Right forelimb (tissue), 1 donor: ENCODE results near the gene NTN5.
A peak's percentile ranks its signal among the peaks of the same experiment; 100 is the strongest.
"Not testable (repeated sequence)": the region's sequence is repeated elsewhere in the genome, so short reads cannot be mapped to it uniquely, and the experiment has no call there.

Experiments
- DNase-seq: peaks from one replicate; pipeline ENCODE4 v3.0.0-alpha.2; 2018

The NTN5 gene

DNA sequence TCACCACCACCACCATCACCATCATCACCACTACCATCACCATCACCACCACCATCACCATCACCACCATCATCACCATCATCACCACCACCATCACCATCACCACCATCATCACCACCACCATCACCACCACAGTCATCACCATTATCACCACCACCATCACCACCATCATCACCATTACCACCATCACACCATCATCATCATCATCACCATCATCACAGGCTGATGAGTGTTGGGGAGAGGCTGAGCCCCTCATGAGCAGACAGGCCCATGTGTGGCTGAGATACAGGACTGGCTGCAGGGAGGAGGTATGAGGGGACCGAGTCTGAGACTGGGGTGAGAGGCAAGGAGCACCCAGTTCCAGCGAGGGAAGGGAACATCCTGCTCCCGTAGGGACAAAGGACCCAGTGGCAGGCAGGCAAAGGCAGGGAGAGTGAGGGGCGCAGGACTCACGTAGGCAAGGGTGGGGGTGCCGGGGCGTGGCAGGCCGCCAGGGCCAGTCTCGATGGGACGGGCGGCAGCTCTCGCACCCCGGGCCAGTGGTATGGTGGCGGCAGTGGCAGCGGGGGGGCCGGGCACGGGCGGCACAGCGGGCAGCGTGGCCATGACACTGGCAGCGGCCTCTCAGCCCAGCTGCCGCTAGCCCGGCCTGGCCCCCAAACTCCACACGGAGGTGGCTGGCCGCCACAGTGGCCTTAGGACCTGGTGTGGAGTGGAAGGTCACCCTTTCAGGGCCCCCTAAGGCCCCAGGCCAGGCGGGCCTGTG is 2.7 kb downstream of the NTN5 start:
- DNase-seq = no peak

GRCh38 chr19:48668761-48669160 is 4.1 kb downstream of the NTN5 start:
- DNase-seq = no peak

DNA sequence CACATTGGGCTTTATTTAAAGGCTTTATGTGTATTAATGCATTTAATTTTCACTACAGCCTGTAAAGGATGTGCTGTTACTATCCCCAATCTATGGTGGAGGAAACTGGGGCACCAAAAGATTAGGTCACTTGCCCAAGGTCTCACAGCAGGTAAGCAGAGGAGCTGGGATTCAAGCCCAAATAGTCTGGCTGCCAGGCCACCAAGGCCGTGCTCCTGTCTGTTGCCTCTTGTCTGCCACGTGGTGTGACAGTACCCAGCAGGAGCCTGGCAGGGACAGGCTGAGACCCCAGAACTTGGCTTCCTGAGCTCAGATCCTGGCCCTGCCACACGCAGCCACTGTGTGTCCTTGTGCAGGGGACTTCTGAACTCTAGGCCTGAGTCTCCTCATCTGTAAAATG is 4.5 kb downstream of the NTN5 start:
- no peak for DNase-seq

GRCh38 chr19:48665786-48666185 is 7.0 kb downstream of the NTN5 start:
- DNase-seq = no peak

DNA sequence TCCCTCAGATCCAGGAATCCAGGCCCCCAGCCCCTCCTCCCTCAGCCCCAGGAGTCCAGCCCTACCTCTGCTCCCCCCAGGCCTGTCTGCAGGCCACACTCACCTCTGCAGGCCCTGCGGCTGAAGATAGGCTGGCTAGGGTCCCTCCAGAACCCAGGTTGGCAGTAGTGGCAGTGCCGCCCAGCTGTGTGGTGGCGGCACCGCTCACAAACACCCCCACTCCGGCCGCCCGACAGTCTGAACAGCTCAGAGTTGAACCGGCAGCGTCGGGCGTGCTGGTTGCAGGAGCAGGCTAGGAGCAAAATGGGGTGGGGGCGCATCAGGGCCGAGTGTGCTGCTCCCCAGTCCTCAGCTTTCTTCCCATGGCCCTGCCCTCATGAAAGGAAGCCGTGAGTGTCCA is 8.3 kb downstream of the NTN5 start:
- DNase-seq = no peak

DNA sequence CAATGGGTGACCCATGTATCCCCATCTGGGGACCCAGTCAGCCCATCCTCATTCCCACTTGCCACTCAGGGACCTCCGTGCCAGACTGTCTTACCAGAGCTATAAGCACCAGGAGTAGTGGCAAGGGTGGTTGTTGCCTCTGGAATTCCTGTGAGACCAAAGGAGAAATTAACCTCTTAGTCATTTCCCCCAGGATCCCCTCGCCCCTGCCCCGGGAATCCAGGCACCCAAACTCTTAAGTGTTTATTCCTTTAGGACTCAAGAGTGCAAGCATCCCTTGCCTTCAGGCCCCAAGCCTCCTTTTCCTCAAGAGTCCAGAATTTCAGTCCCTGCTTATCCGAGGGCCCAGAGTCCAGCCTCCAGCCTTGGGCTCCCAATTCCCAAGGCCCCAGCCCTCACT is 9.2 kb downstream of the NTN5 start:
- DNase-seq = no peak

DNA sequence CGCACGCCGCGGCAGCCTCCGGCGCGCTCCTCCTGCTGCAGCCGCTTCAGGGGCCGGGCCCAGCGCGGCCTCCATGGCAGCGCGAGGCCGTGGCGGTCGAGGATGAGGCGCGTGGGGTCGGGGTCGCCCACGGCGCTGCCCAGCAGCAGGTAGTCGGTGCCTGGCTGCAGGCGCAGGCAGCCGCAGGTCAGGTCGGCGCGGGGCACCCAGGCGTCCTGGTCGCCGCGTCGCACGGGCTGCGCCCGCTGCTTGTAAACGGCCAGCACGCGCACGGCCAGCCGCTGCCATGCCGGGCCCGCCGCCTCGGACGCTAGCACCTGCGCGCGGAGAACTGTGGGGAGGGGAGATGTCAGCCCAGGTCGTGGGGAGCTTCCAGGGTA is 11.1 kb downstream of the NTN5 start:
- no peak for DNase-seq

DNA sequence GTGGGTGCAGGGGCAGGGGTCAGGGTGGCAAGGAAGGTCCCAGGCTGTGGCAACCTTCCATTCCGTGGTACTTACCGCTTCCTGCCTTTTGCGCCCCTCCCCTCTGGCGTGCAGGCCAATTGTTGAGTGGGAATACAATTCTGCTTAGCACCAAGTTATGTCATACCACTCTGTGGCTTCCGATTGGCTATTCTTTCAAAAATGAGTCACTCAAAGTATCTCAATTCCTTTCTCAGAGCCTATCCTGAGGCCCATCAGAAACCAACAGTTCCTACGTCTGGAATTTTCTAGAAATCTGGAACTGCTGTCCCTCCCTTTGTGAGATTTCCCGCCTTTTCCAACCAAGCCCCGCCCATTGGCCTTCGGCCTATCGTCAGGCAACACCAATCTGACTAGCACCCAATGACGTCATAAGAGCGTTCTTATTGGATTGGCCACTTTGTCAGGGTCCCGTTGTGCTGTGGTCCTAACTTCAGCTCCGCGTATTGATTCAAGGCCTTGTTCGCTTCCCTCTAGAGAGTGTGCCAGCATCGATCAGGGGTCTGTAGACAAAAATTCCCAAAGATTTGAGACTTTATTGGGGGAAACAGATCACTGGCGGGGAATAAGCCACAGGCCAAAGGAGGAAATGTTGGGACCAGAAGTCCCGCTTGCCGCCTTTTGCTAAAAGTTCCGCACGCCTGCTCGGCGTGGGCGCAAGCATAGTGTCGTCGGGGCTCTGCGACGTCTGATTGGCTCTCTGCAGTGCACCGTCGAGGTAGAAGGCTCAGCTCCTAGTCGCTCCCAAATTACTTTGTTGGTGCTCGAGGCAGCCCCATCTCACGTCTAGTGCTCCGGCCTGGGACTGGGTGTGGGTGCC is 11.7 kb downstream of the NTN5 start:
- peak; percentile 82 for DNase-seq

DNA sequence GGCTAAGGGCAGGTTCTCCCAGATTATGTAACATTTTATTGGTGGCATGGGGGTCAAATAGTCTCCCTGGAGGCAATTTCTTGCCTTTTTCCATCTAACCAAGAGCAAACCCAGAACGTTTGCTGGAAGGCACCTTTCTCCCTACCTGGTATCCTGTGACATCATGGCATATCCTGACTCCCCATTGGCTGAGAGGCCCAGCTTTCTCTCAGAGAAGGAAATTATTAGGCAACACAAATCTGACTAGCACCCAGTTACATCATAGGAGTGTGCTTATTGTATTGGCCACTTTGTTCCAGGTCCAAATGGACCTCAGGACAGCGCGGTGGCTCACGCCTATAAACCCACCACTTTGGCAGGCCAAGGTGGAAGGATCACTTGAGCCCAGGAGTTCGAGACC is 13.0 kb downstream of the NTN5 start:
- DNase-seq = no peak

GRCh38 chr19:48658483-48658882 is 14.3 kb downstream of the NTN5 start:
- DNase-seq = no peak

- DNase-seq = not testable (repeated sequence)
Measured at GRCh38 chr19:48657828-48658227, 15.0 kb downstream of the NTN5 start.

GRCh38 chr19:48656840-48657474 is 15.9 kb downstream of the NTN5 start:
- no peak for DNase-seq

GRCh38 chr19:48654299-48655059 is 18.3 kb downstream of the NTN5 start:
- DNase-seq = peak; percentile 77

- no peak for DNase-seq
Measured at GRCh38 chr19:48651683-48652048, 21.2 kb downstream of the NTN5 start.

DNA sequence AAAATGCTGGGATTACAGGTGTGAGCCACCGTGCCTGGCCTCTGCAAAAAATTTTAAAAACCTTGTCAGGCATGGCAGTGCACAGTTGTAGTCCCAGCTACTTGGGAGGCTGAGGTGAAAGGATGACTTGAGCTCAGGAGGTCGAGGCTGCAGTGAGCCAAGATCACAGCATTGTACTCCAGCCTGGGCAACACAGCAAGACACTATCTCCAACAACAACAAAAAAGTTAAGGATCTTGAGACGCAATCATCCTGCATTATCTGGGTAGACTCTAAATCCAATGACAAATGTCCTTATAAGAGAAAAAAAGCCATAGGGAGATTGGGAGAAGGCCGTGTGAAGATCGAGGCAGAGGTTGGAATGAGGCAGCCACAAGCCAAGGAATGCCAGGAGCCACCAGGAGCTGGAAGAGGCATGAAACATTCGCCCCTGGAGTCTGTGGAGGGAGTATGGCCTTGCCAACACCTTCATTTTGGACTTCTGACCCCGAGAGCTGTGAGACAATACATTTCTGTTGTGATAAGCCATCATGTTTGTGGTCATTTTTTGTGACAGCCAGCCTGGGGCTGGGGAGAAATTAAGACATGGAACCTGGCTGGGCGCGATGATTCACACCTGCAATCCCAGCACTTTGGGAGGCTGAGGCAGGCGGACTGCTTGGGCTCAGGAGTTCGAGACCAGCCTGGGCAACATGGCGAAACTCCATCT is 21.7 kb downstream of the NTN5 start:
- no peak for DNase-seq

GRCh38 chr19:48648134-48648533 is 24.7 kb downstream of the NTN5 start:
- no peak for DNase-seq

DNA sequence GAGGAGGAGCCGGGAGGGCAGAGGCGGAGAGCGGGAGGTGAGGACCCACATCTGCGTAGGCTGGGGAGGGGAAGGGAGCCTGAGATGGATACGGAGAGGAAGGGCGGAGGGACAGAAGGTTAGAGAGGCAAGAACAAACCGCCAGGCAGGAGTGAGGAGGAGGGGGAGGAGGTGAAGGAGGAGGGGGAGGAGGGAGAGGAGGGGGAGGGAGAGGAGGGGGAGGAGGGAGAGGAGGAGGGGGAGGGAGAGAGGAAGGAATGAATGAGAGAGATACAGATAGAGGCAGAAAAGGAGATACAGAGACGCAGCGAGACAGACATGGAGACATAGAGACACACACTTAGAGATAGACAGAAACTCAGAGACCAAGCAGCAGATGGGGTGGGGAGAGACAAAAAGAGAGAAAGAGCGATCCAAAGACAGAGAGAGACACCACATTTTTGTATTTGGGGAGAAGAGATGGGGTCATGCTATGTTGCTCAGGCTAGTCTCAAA is 26.0 kb downstream of the NTN5 start:
- DNase-seq = no peak

DNA sequence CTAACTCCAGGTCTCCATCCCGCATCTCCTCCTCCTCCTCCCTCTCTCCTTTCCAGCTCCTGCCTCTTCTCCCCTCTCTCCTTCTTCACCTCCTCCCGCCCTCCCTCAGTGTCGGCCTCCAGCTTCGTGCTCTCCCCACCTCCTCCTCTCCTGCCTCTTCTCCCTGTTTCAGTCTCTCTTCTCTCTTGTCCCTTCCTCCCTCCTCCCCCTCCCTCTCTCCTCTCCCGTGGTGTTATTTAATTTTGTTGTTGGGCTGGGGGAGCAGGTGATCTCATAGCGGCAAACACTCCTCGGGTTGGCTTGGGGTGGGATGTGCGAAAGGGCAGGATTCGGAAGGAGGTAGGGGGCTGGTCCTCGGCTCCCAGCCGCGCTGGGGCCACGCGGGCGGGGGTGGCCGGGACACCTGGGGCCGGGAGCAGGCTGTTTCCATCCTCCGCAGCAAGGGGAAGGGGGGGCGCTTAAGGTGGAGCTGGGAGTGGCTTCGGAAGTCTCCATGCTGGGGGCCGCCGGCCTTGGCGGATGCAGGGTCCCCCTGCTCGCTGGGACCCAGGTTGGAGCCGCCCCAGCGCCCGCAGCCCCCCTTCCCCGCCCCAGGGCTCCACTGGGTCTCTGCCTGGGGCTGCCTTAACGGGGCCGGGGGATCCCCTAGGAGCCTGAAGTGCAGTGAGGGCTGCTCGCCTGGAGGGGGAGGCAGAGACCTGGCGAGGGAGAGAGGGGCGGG is 26.7 kb downstream of the NTN5 start, which contains the start of gene CA11:
Gene CA11, minus strand, starts transcription at position 187 of the 721 bp plus-strand sequence. CDS start 555 bp downstream, outside the sequence.
- DNase-seq = peak; percentile 94

DNA sequence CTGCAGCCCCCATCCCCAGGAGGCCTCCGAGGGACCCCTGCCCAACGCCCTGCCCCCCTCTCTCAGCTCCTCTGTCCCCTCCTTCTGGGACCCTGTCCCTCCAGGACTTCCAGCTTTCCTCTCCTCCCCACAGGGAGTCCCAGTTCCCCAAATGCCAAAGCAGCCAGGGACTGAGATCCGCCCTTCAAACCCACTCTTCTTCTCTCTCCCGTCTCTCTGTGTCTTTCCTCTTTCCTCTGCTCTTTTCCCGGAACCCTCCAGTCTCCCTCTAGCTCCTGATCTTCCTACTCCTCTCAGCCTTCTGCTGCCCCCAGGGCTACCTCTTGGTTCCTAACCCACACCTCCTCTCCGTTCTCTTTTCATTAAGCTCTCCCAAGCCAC is 27.2 kb downstream of the NTN5 start:
- DNase-seq = no peak

- DNase-seq = peak; percentile 77
Measured at GRCh38 chr19:48644839-48645619, 27.8 kb downstream of the NTN5 start.

DNA sequence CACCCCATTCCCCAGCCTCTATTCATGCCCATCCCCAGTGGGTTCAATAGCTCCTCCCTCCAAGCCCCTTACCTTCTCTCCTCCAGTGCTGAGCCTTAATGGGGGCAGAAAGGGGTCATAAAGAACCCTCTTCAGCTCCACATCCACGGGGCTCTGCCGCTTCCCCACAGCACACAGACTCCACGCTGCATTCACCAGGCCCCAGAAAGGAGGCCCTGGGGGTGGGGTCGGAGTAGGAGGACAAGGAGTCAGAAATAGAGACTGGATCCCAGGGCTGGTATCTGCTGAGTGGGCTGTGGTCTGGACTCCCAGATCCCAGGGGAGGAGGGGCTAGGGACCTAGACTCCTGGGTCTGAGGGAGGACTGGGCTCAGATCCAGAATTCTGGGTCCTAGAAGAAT is 28.5 kb downstream of the NTN5 start:
- DNase-seq = no peak
